Germinal center (tissue), 1 donor: ENCODE data around the gene NOTCH4.

Source experiments
- DNase-seq: peaks from one replicate; pipeline ENCODE4 v3.0.0; 2012; ENCODE audit warnings: mixed read lengths, low spot score

Gene NOTCH4

DNA sequence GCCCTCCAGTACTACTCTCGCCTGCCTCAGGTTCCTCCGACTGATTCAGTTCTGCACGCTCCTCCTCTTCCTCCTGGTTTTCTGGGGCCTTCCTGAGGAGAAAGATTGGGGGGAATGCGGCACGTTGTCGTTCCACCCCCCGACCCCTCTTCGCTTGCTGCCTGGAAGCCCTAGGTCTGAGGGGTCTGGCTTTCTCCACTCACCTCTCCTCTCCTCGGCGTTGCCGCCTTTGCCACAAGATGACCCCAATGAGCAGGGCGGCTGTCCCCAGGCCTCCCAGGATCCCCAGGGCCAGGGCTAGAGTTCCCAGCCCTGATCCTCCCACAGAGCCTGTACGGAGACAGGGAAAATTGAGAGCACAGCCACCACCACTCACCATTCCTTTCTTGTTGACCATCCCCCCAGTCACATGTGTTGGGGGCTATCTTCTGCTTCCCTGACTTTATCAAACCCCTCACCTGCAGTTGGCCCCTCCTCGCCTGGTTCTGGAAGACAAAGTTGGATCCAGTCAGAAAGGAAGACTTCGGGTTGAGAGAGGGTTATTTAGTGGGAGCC lies 42.6 kb downstream of the NOTCH4 start:
- DNase-seq, result no peak

DNA sequence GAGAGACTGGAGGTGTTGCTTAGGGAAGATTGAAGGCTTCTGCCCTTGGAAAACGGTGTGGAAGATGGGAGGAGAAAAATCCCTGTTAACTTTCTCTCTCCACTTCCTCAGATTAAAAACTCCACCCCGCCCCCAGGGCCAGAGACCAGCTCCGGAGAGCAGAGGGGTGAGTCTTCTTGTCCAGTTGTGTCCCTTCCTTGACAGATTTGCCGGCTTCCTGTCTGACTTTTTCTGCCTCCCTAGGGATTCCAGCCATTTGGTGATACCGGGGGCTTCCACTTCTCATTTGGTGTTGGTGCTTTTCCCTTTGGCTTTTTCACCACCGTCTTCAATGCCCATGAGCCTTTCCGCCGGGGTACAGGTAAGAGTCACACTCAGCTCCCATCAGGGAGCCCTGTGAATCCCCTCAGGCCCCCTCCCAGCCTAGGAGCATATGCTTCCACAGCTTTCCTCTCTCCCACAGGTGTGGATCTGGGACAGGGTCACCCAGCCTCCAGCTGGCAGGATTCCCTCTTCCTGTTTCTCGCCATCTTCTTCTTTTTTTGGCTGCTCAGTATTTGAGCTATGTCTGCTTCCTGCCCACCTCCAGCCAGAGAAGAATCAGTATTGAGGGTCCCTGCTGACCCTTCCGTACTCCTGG lies 44.0 kb downstream of the NOTCH4 start:
- no peak for DNase-seq

DNA sequence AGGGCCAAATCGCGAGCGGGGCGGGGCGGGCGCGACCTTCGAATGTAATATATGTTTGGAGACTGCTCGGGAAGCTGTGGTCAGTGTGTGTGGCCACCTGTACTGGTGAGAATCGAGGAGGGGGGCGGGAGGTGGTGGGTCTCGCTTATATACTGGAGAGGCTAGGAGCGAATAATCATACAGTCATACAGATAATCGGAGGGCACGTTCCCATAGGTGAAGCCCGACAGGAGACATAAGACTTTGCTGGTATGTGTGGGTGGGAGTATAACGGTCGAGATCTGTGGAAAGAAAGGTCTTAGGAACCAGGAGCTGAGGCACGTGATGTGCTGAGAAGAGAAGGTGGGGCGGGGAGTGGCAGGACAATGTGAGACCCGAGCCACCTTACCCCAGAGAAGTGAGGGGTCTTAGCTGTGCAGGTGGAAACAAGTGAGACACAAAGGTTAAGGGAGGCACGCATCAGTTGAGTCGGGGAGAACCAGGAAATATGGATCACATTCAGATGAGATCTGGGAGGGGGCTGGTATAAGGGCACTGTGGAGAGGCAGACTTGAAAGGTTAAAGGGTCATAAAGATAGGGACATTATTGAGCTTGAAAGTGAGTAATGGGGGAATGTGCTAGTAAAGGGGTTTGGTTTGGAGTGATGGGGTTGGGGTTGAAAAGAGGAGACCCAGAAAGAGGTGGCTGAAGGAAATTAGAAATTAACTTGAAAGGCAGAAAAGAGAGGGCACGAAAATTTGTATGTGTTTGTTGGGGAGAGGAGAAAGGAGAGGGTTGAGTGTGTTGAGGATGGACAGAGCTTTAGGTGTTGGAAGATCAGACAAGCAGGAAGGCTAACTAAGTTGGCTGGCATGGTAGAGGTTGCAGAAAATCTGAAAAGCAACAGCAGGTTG lies 45.1 kb downstream of the NOTCH4 start:
- DNase-seq, result no peak

DNA sequence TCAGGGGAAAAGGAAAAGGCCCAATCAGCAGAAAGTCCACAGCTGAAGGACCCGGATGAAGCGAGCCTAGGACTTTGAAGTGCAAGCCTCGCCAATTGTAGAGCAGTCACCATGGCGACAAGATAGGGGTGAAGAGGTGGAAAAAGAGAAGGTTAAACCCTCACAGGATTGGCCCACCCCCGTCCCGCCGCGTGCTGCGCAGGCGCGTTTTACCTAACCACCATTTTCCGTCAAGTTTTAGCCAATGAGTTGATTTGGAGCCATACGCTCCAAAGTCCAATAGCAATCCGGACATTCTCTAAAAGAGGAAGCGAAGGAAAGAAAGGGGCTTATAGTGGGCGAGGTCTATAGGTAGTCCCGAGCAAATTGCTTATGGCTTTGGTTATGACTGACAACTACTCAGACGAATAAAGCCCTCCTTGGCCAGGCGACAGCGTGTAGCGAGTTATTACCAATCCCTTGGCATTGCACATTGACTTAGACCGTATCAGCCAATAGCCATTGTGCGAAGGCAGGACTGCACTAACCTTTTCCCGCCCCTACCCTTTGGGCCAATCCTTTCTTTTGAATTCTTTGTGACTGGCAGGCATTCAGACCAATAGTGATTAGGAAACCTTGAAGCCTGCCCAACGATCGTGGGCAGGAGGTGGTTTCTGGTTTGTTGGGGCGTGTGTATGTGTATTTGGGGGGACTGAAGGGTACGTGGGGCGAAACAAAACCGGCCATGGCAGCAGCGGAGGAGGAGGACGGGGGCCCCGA lies 45.9 kb downstream of the NOTCH4 start, which contains the start of gene RNF5:
Gene RNF5 (plus strand): TSS at position 618 of the 759 bp plus-strand sequence. CDS start 107 bp downstream, at position 725.
- peak; percentile 98 for DNase-seq

DNA sequence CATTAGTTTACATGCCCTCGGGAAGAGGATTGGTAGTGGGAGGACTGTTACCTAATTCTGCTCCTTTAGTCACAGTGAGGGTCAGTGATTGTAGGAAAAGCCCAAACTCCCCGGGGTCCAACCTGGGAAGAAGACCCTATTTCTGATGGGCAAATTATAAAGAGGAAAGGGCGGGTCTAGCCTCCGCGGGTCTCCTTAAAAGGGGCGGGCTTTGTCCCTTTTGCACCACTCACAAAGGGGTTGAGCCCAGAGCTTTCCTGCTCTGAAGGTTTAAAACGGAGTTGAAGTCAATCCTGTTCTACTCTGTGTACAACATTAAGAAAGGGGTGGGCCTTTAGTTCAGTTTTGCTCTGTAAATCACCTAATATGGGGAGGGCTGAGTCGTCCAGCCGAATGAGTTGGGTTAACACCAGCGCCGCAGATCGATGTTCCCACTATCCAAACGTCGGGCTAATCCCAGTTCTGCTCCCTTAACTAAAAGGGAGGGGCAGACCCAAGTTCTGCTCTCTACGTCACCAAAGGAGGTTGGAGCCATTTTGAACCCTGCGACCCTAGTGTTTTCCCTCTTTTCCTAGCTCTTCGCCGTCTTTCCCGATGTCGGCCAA lies 46.6 kb downstream of the NOTCH4 start:
- DNase-seq, result no peak

DNA sequence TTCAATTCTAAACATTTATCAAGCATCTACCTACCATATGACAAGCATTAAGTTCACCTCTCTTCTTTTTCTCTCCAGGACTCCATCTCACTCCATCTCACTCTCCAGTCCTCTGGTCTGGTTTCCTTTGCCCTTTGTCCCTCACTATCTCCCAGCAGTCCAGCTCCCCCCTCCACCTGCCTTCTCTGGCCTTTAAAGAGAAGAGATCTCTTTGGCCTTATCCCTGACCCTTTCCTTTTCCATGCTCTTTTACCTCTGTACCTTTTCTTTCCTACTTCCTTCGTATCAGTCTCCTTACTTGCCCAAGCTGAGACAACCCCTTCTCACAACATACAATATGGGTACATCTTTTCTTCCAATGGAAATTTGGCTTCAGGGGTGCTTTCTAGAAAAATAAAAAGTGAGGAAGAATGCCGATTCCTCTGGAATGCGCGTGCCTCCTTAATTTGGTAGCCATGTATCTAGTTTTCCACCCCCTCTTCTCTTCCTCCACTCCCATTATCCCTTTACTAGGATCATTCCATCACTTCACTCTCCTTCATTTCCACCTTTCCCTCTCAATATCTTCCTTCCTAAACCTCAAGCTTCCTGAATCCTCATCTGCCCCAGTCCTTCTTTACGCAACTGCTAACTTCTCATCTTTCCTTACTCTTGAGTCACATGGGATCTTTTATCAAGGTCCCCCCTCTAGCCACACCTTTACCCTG lies 47.2 kb downstream of the NOTCH4 start:
- DNase-seq, result no peak

DNA sequence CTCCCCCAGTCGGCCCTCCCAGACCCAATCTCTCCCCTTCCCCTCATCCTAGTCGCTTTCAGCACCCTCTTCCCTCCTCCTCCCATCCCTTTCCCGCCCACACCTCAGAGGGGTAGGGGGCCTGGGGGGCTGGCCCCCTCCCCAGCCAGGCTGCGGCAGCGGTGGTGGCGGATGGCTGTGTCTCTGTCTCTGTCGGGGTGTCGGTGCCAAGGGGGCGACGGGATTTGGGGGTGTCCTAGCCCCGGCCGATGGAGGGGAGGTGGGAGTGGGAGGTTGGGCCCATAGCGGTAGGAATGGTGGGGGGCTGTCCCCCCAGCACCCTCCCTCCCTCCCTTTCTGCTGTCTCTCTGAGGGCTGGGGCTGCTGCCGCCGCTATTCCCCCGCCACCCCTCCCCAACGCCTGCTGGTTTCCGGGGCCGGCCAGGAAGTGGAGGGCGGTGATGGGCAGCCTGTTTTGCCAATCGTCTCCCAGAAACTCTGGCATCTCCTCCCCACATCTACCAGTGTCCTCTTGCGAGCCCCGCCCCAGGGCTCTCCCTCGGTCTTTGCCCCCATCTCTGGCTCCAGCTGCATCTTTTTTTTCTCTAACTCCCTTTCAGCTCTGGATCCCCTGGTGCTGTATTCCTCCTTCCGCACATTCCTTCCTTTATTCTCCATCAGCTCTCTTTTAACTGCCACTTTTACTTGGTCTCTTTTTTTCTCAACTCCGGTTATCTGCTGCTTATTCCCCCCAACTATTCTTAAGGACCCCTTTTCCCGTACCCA lies 48.0 kb downstream of the NOTCH4 start, which contains the start of gene AGPAT1:
Gene AGPAT1 (minus strand): TSS at position 374 of the 765 bp plus-strand sequence. CDS start 4,588 bp downstream, outside the sequence.
- DNase-seq, result peak; percentile 98

DNA sequence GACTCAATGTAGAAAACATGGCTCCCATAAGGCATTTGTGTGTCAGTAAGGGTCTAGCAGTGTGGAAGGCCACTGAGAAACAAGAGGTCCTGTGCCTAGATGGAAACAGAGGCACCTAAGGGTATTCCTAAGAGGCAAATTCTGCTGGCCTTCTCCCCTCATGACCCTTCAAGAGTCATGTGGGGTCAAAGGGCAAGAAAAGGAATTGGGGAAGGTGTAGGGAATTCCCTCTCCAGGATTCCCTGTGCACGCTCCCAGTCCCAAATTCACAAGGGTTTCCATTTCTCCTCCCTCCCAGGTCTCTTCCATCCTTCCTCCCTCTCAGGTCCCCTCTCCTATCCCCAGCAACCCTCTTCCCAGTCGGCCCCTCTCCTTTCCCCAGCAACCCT lies 48.6 kb downstream of the NOTCH4 start:
- no peak for DNase-seq

DNA sequence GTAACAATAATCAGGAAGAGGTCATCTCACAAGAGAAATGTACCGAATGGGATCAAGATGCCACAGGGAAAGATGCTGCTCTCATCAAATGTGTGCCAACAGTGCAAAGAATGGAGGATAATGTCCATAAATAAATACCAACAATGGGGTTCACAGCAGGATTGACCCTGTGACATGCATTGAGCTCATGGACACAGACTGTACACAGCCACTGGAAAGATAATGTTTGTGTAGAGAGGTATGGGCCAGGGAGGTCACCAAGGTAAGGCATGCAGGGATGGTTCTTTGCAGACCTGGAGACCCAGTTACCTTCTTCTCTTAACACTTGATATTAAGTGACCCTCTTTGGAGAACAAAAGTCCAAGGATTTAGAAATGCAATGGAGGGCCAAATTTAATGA lies 49.5 kb downstream of the NOTCH4 start:
- DNase-seq, result no peak

DNA sequence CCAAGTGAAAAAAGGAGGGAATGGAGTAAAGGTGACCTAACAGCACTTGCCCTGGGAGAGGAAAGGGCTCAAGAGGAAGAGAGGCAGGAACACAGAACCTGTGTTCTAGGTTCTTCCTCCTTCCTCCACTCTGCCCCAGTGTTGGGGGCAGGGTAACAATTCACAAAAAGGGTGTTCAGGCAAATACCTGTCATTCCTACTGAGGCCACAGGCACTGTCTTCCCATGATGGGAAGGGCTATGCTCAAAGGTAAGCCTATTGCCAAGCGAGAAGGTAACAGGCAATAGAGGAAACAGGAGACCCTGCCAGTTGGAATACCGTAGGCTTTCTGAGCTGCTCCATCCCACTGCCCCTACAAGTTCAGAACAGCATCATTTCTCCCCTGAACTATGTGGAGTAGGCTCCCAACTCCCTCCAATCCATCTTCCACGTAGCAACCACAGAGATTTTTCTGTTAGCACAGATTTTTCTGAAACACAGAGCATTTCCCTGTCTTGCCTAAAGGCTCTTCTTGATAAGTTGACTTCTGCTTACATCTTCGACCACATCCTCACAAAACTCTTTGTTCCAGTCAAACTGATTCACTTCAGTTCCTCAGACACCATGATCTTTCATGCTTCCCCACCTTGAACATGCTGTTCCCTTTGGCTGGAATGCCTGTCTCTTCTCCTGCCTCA lies 50.7 kb downstream of the NOTCH4 start:
- DNase-seq, result no peak

DNA sequence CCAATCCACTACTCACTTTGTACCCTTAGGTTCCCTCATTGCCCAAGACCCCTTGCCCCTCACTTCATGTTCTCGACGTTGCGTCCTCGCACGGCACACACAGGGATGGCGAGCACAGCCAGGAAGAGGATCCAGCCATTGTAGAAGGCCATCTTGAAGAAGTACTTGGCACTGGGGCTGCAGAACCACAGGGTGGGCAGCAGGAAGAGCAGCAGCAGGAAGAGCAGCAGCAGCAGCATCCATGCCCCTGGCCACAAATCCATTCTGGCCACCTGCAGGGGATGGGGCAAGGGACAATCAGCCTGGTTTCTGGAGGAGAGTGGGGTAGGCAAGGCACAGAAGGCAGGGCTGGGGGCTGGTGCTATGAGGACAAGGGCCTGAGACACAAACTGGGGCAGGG lies 52.6 kb downstream of the NOTCH4 start:
- no peak for DNase-seq

DNA sequence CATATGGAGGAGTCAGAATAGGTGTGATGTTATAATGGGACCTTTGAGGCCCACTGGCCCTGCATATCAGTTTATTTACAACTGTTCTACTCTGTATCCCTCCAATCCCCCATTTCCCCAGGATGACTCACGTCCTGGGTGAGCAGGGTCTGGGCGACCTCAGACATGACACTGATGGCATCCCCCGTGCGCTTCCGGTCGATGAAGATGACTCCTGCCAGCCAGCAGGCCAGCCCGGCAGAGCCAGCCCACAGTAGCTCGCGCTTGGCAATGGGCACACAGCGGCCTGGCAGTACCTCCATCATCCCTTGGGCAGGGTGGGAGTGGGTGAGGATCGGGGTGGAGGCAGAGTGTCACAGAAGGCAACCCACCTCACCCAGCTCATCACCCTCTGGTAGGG lies 53.6 kb downstream of the NOTCH4 start:
- no peak for DNase-seq

DNA sequence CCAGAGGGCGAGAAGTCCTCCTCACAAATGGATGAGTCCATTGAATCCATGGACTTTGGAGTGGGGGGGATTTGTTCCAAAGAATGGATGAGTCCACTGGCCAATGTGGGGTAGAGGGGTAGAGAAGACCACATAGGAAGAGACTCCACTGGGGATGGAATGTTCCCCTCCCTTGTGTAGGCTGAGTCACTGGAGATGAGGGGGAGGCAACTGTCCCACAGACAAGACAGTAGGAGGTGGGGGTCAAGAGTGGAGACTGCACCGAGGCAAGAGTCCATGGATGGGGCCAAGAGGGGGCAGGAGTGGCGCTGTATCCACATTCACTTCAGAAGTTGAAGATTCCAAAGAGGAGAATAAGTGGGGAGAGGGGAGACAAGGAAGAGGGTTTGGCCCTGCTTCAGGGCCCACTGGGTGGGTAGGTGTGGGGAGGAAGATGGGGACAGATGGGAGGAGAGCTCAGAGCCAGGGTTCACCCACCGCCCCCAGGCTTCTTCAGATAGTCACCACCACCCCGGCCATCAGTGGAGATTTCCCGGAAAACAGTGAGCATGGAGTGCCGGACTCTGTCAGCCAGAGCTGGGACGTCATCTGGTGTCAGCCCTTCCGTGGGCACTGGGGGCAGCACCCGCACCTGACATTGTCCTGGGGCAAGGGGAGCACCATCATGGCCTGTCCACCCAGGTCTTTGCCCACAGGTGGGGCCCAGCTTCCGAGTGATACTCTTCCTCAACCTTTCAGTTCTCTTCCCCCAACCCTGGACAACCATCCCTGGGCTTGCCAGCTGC lies 54.9 kb downstream of the NOTCH4 start:
- no peak for DNase-seq

DNA sequence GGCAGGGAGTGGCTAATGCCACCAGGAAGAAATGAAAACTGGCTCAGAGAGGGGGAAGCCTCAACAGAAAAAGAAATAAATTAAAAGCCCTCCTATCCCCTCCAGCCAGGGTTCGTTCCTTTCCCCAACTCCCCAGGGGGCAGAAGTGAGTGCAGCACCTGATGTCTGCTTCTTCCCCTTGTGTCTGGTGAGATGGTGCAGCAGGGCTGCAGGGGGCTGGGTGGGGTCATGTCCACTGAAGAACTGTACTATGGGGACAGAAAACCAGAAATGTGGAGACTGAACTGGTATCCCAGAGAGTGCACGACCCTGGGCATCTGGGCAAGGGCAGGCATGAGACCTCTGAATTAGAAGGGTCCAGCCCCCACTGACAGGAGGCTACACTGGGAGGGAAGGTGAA lies 55.5 kb downstream of the NOTCH4 start:
- DNase-seq, result no peak

DNA sequence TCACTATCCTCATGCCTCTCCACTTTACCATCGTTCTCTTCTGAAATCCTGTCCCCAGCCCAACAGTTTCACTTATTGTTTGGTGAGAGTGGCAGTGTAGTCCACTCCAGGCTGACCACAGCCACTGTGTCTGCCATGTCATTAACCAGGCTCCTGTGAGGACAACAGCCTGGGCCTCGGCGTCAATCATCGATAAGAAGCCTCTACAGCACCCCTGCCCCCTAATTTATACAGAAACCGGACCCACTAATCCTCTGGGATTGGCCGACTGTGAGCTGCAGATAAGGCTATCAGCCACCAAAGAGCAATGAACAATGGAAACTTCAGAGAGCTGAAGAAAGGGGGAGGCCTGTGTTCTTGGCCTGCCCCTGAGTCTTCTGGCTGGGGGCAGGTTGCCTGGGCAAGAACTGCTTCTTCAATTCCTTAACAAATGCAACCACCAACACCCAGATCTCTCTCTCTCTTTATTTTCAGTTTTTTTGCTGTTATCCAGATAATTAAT lies 56.1 kb downstream of the NOTCH4 start:
- DNase-seq, result no peak

DNA sequence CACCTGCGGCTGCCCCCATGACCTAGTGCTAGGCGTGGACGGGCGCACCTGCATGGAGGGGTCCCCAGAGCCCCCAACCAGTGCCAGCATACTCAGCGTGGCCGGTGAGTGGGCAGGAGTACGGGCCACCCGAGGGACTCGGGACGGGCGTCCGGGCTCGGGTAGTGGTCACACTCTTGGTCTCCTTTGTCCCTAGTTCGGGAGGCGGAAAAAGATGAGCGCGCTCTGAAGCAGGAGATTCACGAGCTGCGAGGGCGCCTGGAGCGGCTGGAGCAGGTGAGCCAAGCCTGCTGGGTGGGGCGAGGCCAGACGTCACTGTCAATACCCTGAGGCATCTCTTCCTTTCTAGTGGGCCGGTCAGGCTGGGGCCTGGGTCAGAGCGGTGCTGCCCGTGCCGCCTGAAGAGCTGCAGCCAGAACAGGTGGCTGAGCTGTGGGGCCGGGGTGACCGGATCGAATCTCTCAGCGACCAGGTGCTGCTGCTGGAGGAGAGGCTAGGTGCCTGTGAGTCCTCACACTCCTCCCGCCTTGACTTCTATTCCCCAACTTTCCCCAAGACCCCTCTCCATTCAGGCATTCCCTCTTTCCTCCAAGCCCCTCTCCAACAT lies 56.6 kb downstream of the NOTCH4 start:
- no peak for DNase-seq

DNA sequence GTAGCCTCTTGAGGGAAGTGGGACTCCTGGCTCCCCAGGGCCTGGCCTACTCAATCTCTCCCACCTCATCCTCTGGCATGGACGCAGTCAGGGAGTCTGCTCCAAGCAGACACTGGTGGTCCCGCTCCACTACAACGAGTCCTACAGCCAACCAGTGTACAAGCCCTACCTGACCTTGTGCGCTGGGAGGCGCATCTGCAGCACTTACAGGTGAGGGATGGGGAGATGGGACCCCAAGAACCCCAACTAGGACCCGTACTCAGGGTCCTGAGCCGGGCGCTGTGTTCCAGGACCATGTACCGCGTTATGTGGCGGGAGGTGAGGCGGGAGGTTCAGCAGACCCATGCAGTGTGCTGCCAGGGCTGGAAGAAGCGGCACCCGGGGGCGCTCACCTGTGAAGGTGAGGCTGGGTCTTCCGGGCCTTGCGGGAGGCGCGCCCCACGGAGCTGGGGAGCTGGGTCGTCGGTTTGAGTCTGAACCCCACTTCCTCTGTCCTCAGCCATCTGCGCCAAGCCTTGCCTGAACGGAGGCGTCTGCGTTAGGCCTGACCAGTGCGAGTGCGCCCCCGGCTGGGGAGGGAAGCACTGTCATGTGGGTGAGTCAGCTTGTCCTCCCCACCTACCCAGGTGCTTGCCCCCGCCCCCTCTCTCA lies 57.3 kb downstream of the NOTCH4 start:
- DNase-seq, result no peak

DNA sequence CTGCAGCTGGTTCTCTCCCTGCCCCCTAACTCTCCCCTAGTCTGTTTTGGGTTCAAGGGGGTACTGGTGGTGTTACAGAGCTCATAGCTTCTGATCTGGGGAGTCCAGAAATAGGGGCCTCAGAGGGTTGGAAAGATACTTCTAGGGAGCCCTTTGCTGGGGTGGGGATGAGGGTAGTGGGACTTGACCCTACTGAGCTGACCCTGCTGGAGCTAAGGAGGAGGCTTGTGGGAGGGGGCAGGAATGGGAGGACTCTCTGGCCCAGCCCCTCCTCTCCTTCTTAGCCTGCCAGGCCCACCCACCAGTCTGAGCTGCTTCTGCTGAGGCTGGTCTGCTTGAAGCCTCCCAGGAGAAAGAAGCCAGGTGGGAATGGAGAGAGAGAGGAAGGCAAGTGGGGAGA lies 59.6 kb downstream of the NOTCH4 start, which contains the start of gene EGFL8:
Gene EGFL8 (plus strand): TSS at position 301 of the 400 bp plus-strand sequence. CDS start 1,571 bp downstream, outside the sequence.
- no peak for DNase-seq
